HG03558 (cell line): ENCODE results near the gene NFYC.
A peak's percentile ranks its signal among the peaks of the same experiment; 100 is the strongest.
"Not testable (repeated sequence)": the region's sequence is repeated elsewhere in the genome, so short reads cannot be mapped to it uniquely, and the experiment has no call there.

ENCODE experiments used
- ATAC-seq: cut with Tn5 transposase; IDR thresholded peaks from one replicate; pipeline ENCODE4 v1.9.1; 2021; ENCODE audit warnings: moderate number of reproducible peaks; ENCODE audit not compliant: unreplicated experiment; ENCODE audit errors: extremely low read depth

Gene NFYC

GRCh38 chr1:40704817-40705733, 13.6 kb downstream of the NFYC start:
- no peak for ATAC-seq

DNA sequence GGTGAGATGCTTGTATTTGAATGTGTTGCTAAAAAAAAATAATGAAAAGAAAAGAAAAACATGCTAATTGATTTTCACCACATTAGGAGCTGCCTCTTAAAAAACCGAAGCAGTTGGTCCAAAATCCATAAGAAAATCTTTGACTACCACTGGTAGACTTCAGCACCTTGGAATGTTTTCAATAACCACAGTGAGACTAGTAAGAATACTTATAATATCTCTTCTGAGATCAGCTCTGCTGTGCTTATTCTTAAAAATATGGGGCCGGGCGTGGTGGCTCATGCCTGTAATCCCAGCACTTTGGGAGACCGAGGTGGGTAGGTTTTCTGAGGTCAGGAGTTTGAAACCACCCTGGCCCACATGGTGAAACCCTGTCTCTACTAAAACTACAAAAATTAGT, 15.1 kb downstream of the NFYC start:
- ATAC-seq = no peak

- peak; percentile 28 for ATAC-seq
Measured at GRCh38 chr1:40708750-40709099, 17.2 kb downstream of the NFYC start.

DNA sequence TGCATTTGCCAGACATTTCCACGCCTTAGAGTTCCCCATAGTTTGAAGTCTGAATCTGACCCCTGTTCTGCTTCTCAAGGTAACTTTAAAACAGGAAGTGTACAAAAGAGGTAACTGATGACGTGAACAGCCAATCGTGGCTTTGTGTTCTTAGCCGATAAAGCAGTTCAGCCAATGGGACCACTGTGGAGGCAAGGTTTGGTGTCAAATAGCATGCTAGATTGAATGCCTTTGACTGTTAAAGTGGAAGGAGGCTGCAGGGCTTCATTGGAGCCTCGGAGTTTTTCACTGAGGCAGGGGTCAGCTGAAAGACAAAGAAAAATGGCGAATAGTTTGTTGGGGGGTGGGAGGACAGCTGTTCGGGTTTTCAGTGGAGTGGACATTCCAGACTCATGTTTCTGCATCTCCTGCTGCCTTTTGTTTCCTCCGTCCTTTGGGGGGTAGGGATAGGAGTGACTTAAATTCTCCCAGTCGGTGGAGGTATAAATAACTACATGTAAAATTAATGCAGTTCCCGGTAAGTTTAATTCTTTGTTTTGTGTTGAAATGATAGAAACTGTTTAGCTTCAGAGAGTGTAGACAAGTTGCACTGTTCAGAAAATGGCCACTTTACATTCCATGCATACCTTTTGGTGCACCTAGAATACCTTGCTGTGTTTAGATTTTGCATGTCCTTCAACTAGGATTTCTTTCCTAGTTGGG, 17.7 kb downstream of the NFYC start:
- ATAC-seq = peak; percentile 86

DNA sequence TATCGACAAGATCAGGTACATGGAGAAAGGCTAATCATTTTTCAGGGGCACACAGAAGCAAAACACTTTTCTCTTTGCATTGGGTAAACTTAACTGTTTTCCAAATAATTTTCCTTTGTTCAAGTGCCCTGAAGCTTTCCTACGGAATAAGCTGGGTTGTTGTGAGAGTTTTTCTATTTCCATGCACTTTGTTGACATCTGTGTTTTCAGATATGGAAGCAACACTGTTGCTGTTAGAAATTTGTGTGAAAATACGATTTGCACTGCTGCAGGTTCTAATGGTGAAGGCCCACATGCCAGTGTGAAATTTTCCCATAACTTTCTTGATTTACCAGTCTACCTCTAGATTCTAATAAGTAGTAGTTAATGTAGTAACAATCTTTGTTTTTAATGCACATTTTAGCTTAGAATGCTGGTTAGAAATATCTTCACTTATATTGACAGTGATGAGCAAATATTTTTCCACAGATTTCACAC, 18.3 kb downstream of the NFYC start:
- no peak for ATAC-seq

GRCh38 chr1:40710581-40711315, 19.2 kb downstream of the NFYC start:
- no peak for ATAC-seq

DNA sequence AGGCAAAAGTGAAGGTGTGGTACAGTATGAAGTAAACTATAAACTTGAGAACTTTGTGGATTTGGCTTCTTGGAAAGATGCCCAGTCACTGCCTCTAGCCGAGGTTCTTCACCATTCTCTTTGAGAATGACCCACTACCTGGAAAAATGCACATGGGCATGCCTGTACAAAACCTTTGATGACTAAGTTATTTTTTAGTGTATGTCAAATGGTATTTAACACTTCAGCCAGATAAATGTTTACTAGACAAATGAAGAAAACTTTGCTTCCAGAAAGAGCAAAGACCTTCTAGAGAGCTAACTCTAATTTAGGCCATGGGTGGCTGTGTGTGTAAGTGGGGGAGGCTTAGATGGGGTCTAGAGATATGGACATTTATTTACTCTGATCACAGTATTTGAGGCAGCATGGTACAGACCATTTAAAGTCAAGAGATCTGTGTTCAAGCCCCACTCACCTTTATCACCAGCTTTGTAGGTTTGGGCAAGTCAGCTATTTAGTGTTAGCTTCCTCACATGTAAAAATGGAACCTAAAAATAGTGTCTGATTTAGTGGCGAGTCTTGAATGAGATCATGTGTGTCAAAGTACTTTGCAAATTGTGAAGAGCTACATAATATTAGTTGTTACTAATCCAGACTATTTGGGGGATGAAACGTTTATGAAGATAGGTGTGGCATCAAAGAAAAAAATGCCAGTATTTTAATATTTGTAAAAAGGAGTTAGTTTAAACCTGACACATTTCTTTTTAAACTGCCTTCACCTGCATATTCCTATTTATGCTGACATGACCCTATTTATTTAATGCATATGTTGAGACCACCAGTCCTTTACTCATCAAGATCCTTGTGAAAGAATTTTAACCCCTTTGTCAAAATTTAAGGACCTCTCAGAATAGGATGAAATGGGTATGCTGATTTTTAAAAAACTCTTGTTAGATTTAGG, 20.2 kb downstream of the NFYC start:
- no peak for ATAC-seq

DNA sequence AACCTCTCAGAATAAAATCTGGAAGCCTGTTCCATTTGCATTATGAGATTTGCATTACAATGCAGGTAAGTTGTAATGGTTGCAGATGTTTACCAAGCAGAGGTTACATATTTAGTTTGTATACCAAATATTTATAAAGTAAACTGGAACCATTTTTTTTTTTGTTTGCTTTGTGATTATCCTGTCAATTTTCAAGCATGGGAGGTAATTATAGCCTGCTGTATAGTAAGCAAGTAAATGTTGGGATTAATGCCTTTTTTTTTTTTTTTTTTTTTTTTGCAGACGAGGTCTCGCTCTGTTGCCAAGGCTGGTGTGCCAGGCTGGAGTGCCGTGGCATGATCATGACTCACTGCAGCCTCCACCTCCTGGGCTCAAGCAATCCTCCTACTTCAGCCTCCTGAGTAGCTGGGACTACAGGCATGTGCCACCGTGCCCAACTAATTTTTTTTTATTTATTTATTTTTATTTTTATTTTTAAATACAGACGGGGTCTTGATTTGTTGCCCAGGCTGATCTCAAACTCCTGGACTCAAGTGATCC, 21.0 kb downstream of the NFYC start:
- ATAC-seq = no peak

GRCh38 chr1:40712997-40713396, 21.5 kb downstream of the NFYC start:
- ATAC-seq = no peak

DNA sequence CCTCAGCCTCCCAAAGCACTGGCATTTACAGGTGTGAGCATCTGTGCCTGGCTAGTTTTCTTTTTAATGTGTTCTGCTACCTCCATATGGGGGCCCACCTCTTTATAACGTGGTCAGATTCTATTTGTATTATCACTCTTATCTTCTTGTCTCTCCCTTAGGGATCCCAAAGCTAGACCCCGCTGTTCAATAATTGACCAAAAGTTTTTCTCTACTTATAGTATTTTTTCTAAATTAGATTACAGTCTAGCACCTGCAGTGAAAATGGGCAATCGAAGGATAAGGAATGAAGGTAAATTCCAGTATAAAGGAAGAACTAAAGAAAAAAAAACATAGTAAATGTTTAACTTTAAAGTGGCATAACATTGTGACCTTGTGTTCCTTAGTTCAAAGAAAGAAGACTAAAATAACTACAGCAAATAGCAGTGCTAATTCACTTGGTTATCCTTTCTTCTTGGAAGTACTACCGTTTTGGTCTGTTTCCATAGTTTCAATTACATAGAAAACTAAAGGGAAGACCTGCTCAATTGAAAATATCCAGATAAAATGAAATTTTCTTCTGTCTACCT, 24.1 kb downstream of the NFYC start:
- no peak for ATAC-seq

- no peak for ATAC-seq
Measured at GRCh38 chr1:40717065-40717464, 25.6 kb downstream of the NFYC start.

GRCh38 chr1:40717955-40718354, 26.5 kb downstream of the NFYC start:
- no peak for ATAC-seq

DNA sequence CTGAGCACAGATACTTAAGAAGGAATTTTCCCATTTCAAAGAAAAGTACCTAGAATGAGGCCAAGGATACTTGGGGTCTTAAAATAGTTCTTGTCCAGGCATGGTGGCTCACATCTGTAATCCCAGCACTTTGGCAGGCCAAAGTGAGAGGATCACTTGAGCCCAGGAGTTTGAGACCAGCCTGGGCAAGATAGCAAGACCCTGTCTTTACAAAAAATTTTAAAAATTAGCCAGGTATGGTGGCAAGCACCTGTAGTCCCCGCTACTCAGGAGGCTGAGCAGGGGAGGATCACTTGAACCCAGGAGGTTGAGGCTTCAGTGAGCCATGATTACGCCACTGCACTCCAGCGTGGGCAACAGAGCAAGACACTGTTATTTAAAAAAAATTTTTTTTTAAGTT, 29.0 kb downstream of the NFYC start:
- no peak for ATAC-seq

DNA sequence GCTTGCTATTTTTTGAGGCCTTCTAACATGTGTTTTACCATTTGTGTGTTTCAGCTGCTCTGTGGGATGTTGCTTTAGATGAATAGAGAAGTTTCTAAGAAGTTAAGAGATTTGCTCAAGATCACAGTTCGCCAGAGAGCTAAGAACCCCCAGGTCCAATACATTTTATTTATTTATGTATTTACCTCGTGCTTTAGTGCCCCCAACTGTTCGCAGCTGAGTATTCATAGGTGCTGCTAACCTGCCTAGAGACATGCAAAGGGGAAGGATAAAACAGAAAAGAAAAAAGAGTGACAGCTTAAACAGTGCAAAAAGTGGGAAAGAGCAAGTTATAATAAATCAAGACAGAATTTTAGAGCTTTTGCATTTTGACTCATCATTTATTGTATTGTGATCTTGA, 31.1 kb downstream of the NFYC start:
- ATAC-seq = no peak

DNA sequence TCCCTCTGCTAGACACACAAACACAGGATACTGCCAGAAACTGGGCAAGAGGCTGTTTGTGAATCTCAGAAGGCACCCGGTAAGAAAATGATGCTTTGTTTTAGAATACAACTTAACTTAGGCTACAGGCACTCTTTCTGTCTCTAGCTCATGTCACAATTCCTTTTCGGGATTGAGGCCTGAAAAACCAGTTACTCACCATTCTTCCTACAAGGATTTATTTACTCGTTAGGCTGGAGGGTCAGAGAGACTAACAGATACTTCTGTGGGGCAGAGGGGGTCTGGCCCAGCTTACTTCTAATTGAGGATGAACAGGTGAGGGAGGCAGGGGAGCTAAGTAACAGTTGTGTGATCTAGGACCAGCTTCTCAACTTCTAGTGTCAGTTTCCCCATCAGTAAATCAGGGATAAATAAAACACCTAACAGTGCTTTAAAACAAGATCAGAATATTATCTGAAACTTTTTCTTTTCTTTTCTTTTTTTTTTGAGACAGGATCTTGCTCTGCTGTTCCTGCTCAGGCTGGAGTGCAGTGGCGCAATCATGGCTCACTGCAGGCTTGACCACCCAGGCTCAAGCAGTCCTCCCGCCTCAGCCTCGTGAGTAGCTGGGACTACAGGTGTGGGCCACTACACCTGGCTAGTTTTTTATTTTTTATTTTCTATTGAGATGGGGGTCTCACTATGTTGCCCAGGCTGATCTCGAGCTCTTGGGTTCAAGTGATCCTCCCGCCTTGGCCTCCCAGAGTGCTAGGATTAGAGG, 31.9 kb downstream of the NFYC start:
- ATAC-seq = no peak

GRCh38 chr1:40727662-40728061, 36.2 kb downstream of the NFYC start:
- ATAC-seq = not testable (repeated sequence)

DNA sequence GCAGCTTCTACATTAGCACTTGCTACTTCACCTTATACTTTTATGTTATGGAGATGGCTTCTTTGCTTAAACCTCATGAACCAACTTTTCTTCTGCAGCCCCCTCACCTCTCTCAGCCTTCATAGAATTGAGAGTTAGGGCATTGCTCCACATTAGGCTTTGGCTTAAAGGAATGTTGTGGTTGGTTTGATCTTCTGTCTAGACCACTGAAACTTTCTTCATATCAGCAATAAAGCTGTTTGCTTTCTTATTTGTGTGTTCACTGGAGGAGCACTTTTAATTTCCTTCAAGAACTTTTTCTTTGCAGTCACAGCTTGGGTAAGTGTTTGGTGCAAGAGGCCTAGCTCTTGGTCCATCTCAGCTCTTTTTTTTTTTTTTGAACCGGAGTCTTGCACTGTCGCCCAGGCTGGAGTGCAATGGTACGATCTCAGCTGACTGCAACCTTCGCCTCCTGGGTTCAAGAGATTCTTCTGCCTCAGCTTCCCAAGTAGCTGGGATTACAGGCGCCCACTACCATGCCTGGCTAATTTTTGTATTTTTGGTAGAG, 37.9 kb downstream of the NFYC start:
- not testable (repeated sequence) for ATAC-seq

DNA sequence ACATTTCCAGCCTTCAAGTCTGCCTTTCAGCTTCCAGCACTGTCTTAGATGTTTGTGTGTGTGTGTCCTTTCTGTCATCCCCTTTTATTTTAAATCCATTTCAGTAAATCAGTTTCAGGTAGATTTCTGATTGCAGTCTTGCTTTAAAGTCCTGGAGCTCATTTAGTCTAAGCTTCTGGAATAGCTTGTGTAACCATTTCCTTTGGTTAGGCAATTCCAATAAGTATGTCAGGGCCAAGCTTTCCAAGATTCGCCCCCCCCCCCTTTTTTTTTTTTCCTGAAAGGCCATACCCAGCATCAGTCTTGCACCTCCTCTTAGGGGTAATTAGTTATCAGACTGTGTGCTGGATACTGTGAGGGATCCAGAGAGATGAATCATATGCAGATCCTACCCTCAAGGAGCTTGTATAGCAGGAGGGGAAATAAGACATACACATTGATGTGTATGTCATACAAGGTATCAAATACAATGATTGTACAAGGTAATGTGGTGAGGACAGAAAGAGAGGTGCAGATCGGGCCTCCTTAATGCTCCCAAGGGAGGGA, 41.3 kb downstream of the NFYC start:
- no peak for ATAC-seq
